Sigmoid colon (tissue), 7 donors: ENCODE data around the gene CEP170. TPM values are rescaled to one million over a fixed set of nuclear protein-coding genes. Genes with fewer than 3 reads are reported as not detected.
A peak's percentile ranks its signal among the peaks of the same experiment; 100 is the strongest.
"Not testable (repeated sequence)": the region's sequence is repeated elsewhere in the genome, so short reads cannot be mapped to it uniquely, and the experiment has no call there.

Experiments
- DNase-seq: peaks from one replicate; pipeline ENCODE4 v3.0.0-alpha.2; 2019
- H3K27ac ChIP-seq, 4 donors: fragments of 200-600 bp; sonication (generic); one replicate each; pipeline ENCODE4 v1.5.1; 2016 to 2019; ENCODE audit warnings: mild to moderate bottlenecking in 1 of 4
- H3K27me3 ChIP-seq, 3 donors: fragments of 200-600 bp; sonication (generic); one replicate each; pipeline ENCODE4 v1.5.1; 2019; ENCODE audit warnings: mild to moderate bottlenecking in 1 of 3
- H3K36me3 ChIP-seq, 4 donors: fragments of 200-600 bp; sonication (generic); one replicate each; pipeline ENCODE4 v1.5.1; 2016 to 2019
- H3K4me1 ChIP-seq, 4 donors: fragments of 200-600 bp; sonication (generic); one replicate each; pipeline ENCODE4 v1.5.1; 2017 to 2019
- H3K4me3 ChIP-seq, 4 donors: fragments of 200-600 bp; sonication (generic); one replicate each; pipeline ENCODE4 v1.5.1; 2017 to 2019; ENCODE audit warnings: mild to moderate bottlenecking in 2 of 4, moderate library complexity in 1 of 4
- H3K9me3 ChIP-seq, 4 donors: fragments of 200-600 bp in 3 of 4; sonication (generic) in 3 of 4; one replicate each; pipeline versions ENCODE4 v1.5.1 to v1.6.1; 2013 to 2019
- WGBS, 2 donors: extraction: QIAGEN DNeasy Blood & Tissue Kit; methylation state at CpG; one replicate each; pipeline ENCODE4 v1.1.7; 2013; 5-methylcytosine and 5-hydroxymethylcytosine counted together
- intact Hi-C: fragments of 100-400 bp; cut with DNase I; formaldehyde crosslinking; loops from one replicate; pipeline ENCODE4 v1.15.1; 2023
- polyA plus RNA-seq, 3 donors: library from polyadenylated mRNA; stranded (reverse); fragments of 200-250 nt; gene quantifications; one replicate each; pipeline ENCODE4 v1.2.3, GENCODE V29; 2013
- total RNA-seq, 4 donors: library from RNA; depleted of rRNA; stranded (reverse); fragments of >200 nt; gene quantifications; one replicate each; pipeline ENCODE4 v1.1.0, GENCODE V29; 2016
- donor health status: healthy with polysubstance abuse.
- donor health status: Bipolar disorder and iron deficiency.
- donor health status: healthy.

Gene CEP170
- total and polyA plus RNA-seq, 7 donors, result 4.6 to 46.3 (median 27.6) TPM

DNA sequence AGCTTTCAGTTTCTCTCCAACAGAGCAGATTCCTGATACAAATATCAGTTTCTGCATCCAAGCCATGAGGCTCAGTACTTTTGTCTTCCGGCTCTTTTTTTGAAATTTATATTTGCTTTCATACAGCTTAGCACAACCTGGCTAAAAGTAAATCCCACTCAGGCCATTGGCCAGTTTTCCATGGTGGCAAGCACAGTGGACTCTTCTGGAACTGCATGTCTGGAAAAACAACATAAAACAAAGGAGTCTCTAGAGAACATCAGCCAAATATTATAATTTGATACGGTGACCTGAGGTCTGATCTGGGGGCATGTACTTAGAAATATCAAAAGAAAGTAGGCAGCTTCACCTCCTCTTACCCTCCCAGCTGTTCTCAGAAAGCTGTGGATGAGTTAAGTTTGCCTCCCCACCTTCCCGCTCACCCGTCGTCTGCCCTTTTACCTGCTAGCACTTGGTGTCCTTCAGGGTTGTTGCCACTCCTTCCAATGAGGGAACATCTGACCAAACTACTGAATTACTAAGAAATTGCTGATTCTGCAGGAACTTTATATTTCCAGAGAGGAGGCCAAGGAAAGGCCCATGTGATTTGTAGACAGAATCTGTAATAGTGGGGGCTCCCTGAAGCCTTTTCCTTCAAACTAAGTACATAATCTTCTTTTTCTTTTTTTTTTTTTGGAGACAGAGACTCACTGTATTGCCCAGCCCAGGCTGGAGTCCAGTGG is 136.3 kb downstream of the CEP170 start:
- H3K9me3 ChIP-seq, H3K4me3 ChIP-seq, H3K27ac ChIP-seq, H3K27me3 ChIP-seq, H3K36me3 ChIP-seq, DNase-seq, H3K4me1 ChIP-seq, intact Hi-C loops: not testable (repeated sequence)
- 93 to 97% methylated on average over 5 of the region's 5 CpGs for WGBS, 2 donors

DNA sequence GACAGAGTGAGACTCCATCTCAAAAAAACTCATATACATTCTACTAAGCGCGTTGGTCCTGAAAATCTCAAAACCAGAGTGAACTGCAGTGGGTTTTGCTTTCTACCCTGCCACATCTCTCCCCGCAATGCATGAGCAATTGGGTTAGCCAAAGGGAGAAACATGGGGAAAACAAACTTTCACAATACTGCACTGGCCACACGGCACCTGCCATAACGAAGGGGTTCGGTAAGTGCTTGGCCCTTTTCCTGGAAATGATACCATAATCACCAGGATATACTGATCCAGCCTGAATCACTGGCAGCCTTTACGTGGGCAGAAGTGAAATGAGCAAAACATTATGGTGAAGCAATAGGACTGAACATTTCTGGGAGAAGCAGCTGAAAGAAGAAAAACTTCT is 138.9 kb downstream of the CEP170 start:
- H3K36me3 ChIP-seq, H3K27ac ChIP-seq, H3K4me1 ChIP-seq, H3K9me3 ChIP-seq, DNase-seq, H3K27me3 ChIP-seq, intact Hi-C loops, H3K4me3 ChIP-seq: not testable (repeated sequence)
- 79 to 86% methylated on average over 7 of the region's 7 CpGs for WGBS, 2 donors

DNA sequence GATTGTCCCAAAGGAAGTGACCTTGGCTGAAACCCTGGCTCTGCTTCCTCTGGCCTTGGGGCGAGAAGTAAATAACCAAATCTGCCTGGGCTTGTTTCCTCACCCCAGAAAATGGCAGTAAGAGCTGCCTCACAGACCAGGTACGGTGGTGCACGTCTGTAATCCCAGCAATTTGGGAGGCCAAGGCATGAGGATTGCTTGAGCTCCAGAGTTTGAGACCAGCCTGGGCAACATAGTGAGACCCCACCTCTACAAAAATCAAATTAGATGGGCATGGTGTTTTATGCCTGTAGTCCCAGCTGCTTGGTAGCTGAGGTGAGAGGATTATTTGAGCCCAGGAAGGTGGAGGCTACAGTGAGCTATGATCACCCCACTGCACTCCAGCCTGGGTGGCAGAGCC is 140.3 kb downstream of the CEP170 start:
- DNase-seq, H3K4me1 ChIP-seq, H3K36me3 ChIP-seq, H3K27me3 ChIP-seq, H3K27ac ChIP-seq, H3K9me3 ChIP-seq, intact Hi-C loops, H3K4me3 ChIP-seq: not testable (repeated sequence)
- 74 to 83% methylated on average over 3 of the region's 3 CpGs for WGBS, 2 donors

DNA sequence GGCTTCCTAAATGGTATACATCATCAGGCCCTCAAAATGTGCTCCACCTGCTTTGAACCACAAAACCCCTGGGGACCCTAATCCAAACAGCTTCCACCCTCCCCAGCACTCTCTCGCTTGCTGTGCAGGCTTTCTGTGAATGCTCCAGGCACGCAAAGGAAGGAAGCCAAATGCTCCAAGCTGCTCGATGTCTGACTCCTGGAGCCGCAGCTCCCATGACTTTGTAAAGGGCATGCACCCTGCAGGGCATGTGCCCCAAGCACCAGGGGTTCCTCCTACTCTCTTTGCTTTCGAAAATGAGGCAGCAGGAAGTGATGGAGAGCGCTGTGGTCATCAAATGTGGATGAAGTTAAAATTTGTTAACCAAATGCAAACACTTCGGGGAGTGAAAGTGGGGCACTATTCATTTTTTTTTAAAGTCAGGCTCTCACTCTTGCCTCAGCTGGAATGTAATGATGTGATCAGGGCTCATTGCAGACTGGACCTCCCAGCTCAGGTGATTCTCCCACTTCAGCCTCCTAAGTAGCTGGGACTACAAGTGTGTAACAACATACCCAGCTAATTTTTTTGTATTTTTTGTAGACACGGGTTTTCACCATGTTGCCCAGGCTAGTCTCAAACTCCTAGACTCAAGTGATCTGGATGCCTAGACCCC is 140.9 kb downstream of the CEP170 start:
- H3K4me3 ChIP-seq, H3K36me3 ChIP-seq, H3K9me3 ChIP-seq, H3K4me1 ChIP-seq, intact Hi-C loops, H3K27ac ChIP-seq, DNase-seq, H3K27me3 ChIP-seq: not testable (repeated sequence)
- WGBS, 2 donors, result 23 to 29% methylated on average over 8 of the region's 8 CpGs

DNA sequence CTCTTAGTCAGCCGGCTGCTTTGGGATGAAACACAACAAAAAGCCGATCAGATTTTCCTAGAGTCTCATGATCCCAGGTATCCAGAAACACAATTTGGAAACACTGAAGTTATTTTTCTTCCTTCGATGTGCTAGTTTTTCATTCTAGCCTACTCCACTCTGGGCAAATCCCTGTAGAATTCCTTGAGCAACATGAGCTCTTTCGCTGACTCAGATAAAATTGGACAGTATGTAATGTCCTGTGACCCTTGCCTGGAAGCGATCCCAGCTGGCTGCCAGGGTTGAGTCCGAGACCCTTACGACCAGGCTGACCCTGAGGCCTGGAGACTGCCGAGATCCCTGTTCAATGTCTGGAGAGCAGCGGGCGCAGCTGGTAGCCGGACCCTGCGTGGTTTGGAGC is 147.9 kb downstream of the CEP170 start:
- H3K9me3 ChIP-seq, H3K4me3 ChIP-seq, H3K27ac ChIP-seq, H3K27me3 ChIP-seq, DNase-seq, H3K4me1 ChIP-seq, H3K36me3 ChIP-seq, intact Hi-C loops: not testable (repeated sequence)
- WGBS, 2 donors, result 90 to 93% methylated on average over 12 of the region's 12 CpGs

DNA sequence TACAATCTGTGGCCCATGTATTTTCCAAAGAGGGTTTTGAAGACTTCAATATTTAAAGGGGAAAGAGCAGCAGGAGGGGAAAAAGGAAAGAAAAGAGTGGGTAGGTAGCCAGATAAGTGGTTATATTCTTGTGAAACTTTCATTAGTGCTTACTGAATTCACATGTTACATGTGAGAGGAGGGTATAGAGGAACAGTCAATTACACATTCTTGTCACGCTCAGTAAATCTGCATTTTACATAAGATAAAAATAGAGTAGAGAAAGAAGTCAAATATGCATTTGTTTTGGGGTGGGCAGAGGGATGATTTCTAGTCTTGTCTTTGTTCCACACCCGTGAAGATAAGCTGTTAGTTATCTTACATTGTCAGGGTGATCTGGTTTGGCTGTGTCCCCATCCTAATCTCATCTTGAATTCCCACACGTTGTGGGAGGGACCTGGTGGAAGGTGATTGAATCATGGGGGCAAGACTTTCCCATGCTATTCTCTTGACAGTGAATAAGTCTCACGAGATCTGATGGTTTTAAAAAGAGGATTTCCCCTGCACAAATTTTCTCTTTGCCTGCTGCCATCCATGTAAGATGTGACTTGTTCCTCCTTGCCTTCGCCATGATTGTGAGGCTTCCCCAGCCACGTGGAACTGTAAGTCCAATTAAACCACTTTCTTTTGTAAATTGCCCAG is 149.3 kb downstream of the CEP170 start:
- H3K4me3 ChIP-seq, H3K9me3 ChIP-seq, H3K36me3 ChIP-seq, H3K27ac ChIP-seq, intact Hi-C loops, H3K27me3 ChIP-seq, H3K4me1 ChIP-seq, DNase-seq: not testable (repeated sequence)
- 51 to 64% methylated on average over 6 of the region's 6 CpGs for WGBS, 2 donors

DNA sequence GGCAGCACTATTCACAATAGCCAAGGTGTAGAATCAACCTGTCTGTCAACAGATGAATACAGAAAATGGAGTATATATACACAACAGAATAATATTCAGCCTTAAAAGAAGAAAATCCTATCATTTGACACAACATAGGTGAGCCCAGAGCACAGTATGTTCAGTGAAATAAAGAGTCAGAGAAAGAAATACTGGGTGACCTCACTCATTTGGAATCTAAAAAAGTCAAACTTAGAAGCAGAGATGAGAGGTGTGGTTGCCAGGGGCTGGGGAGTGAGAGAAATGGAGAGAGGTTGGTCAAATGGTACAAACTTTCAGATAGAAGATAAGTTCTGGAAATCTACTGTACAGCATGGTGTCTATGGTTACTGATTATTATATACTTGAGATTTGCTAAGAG is 150.0 kb downstream of the CEP170 start:
- H3K4me1 ChIP-seq, intact Hi-C loops, DNase-seq, H3K36me3 ChIP-seq, H3K27ac ChIP-seq, H3K27me3 ChIP-seq, H3K4me3 ChIP-seq, H3K9me3 ChIP-seq: not testable (repeated sequence)

DNA sequence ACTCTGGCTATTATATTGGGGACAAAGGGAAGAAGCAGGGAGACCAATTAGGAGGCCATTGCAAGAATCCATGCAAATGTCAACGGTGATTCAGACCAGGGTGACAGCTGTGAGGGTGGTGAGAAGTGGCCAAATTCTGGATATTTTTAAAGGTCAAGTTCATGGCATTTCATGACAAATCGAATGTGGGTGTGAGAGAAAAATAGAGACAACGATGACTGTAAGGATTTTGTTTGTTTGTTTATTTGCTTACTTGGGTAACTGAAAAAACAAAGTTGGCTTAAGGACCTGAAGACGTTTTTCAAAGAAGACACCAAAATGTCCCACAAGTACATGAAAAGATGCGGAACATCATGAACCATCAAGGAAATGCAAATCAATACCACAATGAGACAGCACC is 150.6 kb downstream of the CEP170 start:
- H3K9me3 ChIP-seq, DNase-seq, intact Hi-C loops, H3K4me1 ChIP-seq, H3K27me3 ChIP-seq, H3K4me3 ChIP-seq, H3K36me3 ChIP-seq, H3K27ac ChIP-seq: not testable (repeated sequence)
- 67 to 77% methylated on average over 5 of the region's 5 CpGs for WGBS, 2 donors

DNA sequence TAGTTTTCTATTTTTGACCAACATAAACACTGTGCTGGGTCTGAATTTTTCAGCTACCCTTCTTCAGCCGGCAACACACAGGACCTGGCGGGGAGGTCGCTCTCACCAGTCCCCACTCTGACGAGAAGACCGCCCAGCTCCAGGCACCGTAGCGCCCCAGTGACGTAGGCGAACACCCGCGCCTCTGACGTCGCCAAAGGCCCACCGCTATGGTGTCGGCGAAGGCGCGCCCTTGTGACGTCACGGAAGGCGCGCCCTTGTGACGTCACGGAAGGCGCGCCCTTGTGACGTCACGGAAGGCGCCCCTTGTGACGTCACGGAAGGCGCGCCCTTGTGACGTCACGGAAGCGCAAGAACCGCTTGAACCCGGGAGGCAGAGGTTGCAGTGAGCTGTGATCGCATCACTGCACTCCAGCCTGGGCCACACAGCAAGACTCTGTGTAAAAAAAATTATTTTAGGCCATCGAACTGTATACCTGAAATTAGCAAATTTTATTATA is 153.5 kb downstream of the CEP170 start:
- H3K27ac ChIP-seq, H3K36me3 ChIP-seq, DNase-seq, H3K27me3 ChIP-seq, intact Hi-C loops, H3K9me3 ChIP-seq, H3K4me1 ChIP-seq: not testable (repeated sequence)
- H3K4me3 ChIP-seq, result peak overlapping the region in 2 of 4 donors; percentile 11 to 39
- 11 to 42% methylated on average over 40 of the region's 40 CpGs for WGBS, 2 donors

DNA sequence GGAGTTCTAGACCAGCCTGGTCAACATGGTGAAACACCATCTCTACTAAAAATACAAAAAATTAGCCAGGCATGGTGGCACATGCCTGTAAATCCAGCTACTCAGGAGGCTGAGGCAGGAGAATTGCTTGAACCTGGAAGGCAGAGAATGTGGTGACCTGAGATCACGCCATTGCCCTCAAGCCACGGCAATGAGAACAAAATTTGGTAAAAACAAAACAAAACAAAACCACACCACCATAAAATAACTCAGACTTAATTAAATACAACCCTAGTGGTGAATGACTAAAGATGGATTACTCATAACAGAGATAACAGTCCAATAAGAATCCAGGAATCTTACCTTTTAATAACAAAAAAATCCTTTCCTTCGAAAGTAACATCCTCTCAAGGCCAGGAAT is 167.7 kb downstream of the CEP170 start:
- intact Hi-C loops, H3K36me3 ChIP-seq, DNase-seq, H3K27me3 ChIP-seq, H3K9me3 ChIP-seq, H3K27ac ChIP-seq, H3K4me3 ChIP-seq, H3K4me1 ChIP-seq: not testable (repeated sequence)
- 89 to 95% methylated on average over 3 of the region's 3 CpGs for WGBS, 2 donors
